ENCODE measurements around the gene HPD. TPM values are rescaled to one million over a fixed set of nuclear protein-coding genes. Genes with fewer than 3 reads are reported as not detected.

Gene HPD
- total RNA-seq, 1 experiment from 2014 or later, result 0.21 TPM

GRCh38 chr12:121802843-121803698, 55.6 kb downstream of the HPD start:
- H3K27ac Mint-ChIP-seq (ENCODE audit: low read depth, unreplicated experiment), result peak overlapping the region; percentile 99
- CTCF ChIA-PET, result interaction anchor here (0.6 to 16.6 kb wide), 5 partner anchors 7 to 155 kb away, joined by 3 to 390 read pairs (median 4); partner anchors contain the start of gene RHOF
- H3K9me3 Mint-ChIP-seq (ENCODE audit: unreplicated experiment), result no peaks in the 10 kb centered on the region
- peak; percentile 96 for DNase-seq (ENCODE audit: unreplicated experiment)
- peaks cover 38% of the 10 kb centered on the region for H3K36me3 Mint-ChIP-seq (ENCODE audit: insufficient read depth, unreplicated experiment)
- H3K4me1 Mint-ChIP-seq (ENCODE audit: insufficient read depth, unreplicated experiment), result peaks cover 13% of the 10 kb centered on the region
- POLR2A ChIA-PET, result interaction anchor here (0.6 to 13.9 kb wide), 25 partner anchors 5 to 566 kb away, joined by 3 to 344 read pairs (median 4); partner anchors contain the start of genes DIABLO, MLXIP, PSMD9 and RHOF
- no TSS peak for BruUV-seq (replicated peaks)
- intact Hi-C loops (cut with micrococcal nuclease), result no loop called here
- peak overlapping the region; percentile 87 for H3K4me3 Mint-ChIP-seq (ENCODE audit: unreplicated experiment)
- TF ChIP-seq, protein P1, sequence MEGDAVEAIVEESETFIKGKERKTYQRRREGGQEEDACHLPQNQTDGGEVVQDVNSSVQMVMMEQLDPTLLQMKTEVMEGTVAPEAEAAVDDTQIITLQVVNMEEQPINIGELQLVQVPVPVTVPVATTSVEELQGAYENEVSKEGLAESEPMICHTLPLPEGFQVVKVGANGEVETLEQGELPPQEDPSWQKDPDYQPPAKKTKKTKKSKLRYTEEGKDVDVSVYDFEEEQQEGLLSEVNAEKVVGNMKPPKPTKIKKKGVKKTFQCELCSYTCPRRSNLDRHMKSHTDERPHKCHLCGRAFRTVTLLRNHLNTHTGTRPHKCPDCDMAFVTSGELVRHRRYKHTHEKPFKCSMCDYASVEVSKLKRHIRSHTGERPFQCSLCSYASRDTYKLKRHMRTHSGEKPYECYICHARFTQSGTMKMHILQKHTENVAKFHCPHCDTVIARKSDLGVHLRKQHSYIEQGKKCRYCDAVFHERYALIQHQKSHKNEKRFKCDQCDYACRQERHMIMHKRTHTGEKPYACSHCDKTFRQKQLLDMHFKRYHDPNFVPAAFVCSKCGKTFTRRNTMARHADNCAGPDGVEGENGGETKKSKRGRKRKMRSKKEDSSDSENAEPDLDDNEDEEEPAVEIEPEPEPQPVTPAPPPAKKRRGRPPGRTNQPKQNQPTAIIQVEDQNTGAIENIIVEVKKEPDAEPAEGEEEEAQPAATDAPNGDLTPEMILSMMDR (IDR thresholded peaks at IDR 0.05; ENCODE audit: unreplicated experiment), result no peak
- no peaks in the 10 kb centered on the region for H3K27me3 Mint-ChIP-seq (ENCODE audit: insufficient read depth, unreplicated experiment)

GRCh38 chr12:121802485-121802842, 56.2 kb downstream of the HPD start:
- intact Hi-C loops (cut with micrococcal nuclease), result no loop called here
- H3K9me3 Mint-ChIP-seq (ENCODE audit: unreplicated experiment), result no peaks in the 10 kb centered on the region

DNA sequence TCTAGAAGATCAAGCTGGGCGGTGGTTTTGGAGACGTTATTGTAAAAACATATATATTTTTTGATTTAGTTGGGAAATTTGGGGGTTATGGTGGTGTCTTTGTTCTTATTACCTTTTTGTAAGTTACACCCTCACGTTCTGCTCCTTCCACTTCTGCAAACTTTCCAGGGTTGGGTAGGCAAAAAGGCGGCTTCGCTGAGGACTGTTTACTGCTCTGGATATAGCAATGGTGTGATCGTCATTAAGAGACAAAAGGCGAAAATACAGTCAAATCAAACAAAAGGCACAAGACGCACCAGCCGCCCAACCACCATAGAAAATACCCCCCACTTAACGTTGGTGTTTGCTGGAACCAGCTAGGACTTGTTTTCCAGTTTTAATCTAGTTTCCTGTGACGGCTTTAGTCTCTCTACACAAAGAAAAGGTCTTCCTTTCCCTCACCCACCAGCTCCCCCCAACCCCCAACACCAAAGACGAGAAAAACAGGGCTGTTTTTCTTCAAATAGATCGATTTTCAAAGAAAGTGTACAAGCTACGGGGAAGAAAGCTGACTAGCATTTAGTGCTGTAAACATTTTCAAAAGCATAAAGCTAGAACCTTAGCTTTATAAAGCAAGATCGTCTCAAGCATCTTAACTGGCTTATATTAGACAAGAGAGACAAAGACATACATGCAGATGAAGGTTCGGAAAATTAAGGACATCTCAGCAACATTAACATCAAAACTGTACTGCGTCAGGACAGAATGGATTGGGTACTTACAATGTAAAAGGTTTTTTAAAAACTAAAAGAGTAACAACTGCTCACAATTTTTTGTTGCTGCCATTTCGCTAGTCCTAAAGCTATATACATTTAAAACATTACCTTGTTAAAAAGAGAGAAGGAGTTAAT, 56.8 kb downstream of the HPD start:
- ChIA-PET POLR2A (interaction anchor here (0.6 to 13.9 kb wide), 28 partner anchors 5 to 1432 kb away, joined by 3 to 344 read pairs (median 4); partner anchors contain the start of genes DIABLO, MLXIP, PSMD9 and RHOF), CTCF (interaction anchor here (0.6 to 16.6 kb wide), 6 partner anchors 6 to 279 kb away, joined by 3 to 390 read pairs (median 5); partner anchors contain the start of genes PSMD9 and RHOF)
- peak; percentile 44 for DNase-seq (ENCODE audit: unreplicated experiment)
- BruUV-seq (replicated peaks), result TSS peak; percentile 50
- intact Hi-C loops (cut with micrococcal nuclease), result no loop called here
- H3K9me3 Mint-ChIP-seq (ENCODE audit: unreplicated experiment), result no peaks in the 10 kb centered on the region
- TF ChIP-seq, protein P1 (IDR thresholded peaks at IDR 0.05; ENCODE audit: unreplicated experiment), result no peak
- peak overlapping the region; percentile 99 for H3K27ac Mint-ChIP-seq (ENCODE audit: low read depth, unreplicated experiment)
- H3K4me1 Mint-ChIP-seq (ENCODE audit: insufficient read depth, unreplicated experiment), result peaks cover 22% of the 10 kb centered on the region
- H3K27me3 Mint-ChIP-seq (ENCODE audit: insufficient read depth, unreplicated experiment), result no peaks in the 10 kb centered on the region
- peak overlapping the region; percentile 87 for H3K4me3 Mint-ChIP-seq (ENCODE audit: unreplicated experiment)
- H3K36me3 Mint-ChIP-seq (ENCODE audit: insufficient read depth, unreplicated experiment), result peaks cover 40% of the 10 kb centered on the region

More at GRCh38 chr12:121802485-121802842, 56.2 kb downstream of the HPD start:
- peak overlapping the region; percentile 99 for H3K27ac Mint-ChIP-seq (ENCODE audit: low read depth, unreplicated experiment)
- TF ChIP-seq, protein P1 (IDR thresholded peaks at IDR 0.05; ENCODE audit: unreplicated experiment), result no peak
- no peak for DNase-seq (ENCODE audit: unreplicated experiment)
- peaks cover 17% of the 10 kb centered on the region for H3K4me1 Mint-ChIP-seq (ENCODE audit: insufficient read depth, unreplicated experiment)
- CTCF ChIA-PET, result interaction anchor here (0.6 to 16.6 kb wide), 7 partner anchors 7 to 279 kb away, joined by 3 to 390 read pairs (median 4); partner anchors contain the start of genes PSMD9 and RHOF
- TSS peak; percentile 87 for BruUV-seq (replicated peaks)
- peak overlapping the region; percentile 87 for H3K4me3 Mint-ChIP-seq (ENCODE audit: unreplicated experiment)
- no peaks in the 10 kb centered on the region for H3K27me3 Mint-ChIP-seq (ENCODE audit: insufficient read depth, unreplicated experiment)
- POLR2A ChIA-PET, result interaction anchor here (0.6 to 13.9 kb wide), 24 partner anchors 5 to 567 kb away, joined by 3 to 344 read pairs (median 4); partner anchors contain the start of genes DIABLO, MLXIP, PSMD9 and RHOF
- peaks cover 40% of the 10 kb centered on the region for H3K36me3 Mint-ChIP-seq (ENCODE audit: insufficient read depth, unreplicated experiment)

All from MCF 10A (cell line).